HG03196 (cell line): Measurements from ENCODE around the gene MYH14.

Experiments
- ATAC-seq: cut with Tn5 transposase; IDR thresholded peaks from one replicate; pipeline ENCODE4 v1.9.1; 2021; ENCODE audit not compliant: unreplicated experiment

Gene MYH14

GRCh38 chr19:50203281-50204080, at the start of gene MYH14:
Gene MYH14 (plus strand): TSS chr19:50203622. CDS start chr19:50210366, 6,744 bp downstream.
- no peak for ATAC-seq

DNA sequence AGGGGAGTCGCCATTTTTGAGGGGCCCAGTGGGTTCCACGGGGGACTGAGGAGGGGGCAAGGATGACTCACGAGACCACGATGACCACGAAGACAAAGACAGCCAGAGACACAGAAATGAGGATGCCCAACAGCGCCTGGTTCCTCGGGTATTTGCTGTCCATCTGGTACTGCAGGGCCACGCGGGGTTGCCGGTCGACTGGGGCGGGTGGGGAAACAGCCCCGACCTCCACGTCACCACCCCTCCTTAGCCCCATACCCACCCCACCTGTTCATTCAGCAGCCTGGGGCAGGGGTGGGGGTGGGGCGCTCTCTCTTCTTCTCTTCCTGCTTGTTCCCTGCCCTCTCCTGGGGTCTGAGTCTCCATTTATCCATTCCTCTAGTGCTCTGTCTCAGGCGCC, 48.9 kb upstream of the MYH14 start:
- ATAC-seq, result no peak

GRCh38 chr19:50155520-50156109, 47.8 kb upstream of the MYH14 start:
- ATAC-seq, result no peak

GRCh38 chr19:50158577-50158976, 44.8 kb upstream of the MYH14 start:
- no peak for ATAC-seq

DNA sequence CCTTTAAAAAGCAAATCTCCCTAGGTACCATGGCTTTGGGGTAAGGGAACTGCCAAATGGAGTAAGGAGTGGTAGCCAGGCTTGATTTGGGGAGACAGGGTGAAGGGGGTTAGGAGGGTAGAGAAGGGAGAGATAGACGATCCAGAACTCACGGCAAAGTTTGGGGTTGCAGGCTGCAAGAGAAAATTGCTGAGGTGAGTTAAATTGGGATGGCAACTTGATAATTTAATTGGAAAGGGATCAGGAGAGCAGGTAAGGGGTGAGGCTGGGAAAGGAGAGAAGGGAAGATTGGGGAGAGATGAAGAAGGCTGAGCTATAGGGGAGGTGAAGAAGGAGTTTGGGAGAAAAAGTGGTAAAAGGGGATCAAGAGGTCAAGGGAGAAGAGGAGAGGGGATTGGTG, 44.3 kb upstream of the MYH14 start:
- ATAC-seq, result no peak

GRCh38 chr19:50162988-50163387, 40.4 kb upstream of the MYH14 start, which contains the start of gene IZUMO2:
Gene IZUMO2 (minus strand): TSS chr19:50163281. CDS start chr19:50163194, 87 bp downstream.
- no peak for ATAC-seq

DNA sequence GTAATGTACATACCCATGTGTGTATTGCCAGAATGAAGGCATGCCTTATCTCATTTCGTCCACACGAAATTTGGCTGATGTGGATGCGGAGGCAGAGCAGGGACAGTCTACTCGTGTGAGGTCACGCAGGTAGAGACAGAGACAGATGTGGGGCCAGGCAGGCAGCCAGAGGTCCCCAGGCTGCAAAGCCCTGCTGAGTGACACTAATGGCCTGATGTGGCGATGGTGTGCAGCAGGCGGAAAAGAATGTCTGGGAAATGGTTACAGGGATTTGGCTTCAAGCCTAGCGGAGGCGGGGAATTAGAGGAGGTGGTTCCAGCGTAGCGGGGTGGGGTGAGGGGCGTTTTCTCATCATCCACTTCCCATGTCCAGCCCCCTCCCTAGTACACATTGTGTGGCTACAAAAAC, 36.1 kb upstream of the MYH14 start:
- no peak for ATAC-seq

- ATAC-seq, result no peak
Observed at GRCh38 chr19:50171752-50172151, 31.7 kb upstream of the MYH14 start.

- ATAC-seq, result no peak
Observed at GRCh38 chr19:50172726-50173125, 30.7 kb upstream of the MYH14 start.

DNA sequence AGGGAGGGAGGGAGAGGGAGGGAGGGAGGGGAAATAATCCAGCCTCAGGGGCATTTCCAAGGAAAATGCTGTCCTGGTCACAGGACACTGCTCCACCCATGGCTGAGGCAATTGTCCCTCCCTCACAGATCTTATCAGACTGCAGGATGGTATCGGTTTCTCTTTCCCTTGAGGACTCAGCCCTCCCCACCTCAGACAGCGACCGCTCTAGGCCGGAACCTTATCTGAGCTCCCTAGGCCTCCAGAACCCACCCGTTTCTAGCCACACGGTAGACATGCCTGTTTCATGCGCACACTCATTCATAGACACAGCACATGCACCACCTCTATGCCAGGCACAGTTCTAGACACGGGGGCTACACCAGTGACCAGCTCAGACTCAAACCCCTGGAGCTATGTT, 30.3 kb upstream of the MYH14 start:
- ATAC-seq, result no peak

GRCh38 chr19:50174100-50174793, 29.2 kb upstream of the MYH14 start:
- no peak for ATAC-seq

DNA sequence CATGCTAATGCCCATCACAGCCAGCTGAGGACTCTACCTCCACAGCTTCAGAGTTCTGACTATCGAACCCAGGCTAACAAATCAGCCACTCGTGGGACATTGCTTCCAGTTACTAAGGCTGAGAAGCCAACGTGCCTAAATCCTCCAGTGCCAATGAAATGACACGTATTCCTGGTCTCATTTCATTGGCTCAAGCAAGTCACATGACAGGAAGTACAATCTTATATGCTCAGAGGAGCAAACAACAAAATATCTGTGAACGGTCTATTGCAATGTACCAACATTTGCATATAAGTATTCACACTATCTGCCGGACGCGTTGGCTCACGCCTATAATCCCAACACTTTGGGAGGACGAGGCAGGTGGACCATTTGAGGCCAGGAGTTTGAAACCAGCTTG, 27.5 kb upstream of the MYH14 start:
- ATAC-seq, result no peak

GRCh38 chr19:50176775-50177174, 26.6 kb upstream of the MYH14 start:
- ATAC-seq, result no peak

- ATAC-seq, result no peak
Observed at GRCh38 chr19:50178320-50178719, 25.1 kb upstream of the MYH14 start.

DNA sequence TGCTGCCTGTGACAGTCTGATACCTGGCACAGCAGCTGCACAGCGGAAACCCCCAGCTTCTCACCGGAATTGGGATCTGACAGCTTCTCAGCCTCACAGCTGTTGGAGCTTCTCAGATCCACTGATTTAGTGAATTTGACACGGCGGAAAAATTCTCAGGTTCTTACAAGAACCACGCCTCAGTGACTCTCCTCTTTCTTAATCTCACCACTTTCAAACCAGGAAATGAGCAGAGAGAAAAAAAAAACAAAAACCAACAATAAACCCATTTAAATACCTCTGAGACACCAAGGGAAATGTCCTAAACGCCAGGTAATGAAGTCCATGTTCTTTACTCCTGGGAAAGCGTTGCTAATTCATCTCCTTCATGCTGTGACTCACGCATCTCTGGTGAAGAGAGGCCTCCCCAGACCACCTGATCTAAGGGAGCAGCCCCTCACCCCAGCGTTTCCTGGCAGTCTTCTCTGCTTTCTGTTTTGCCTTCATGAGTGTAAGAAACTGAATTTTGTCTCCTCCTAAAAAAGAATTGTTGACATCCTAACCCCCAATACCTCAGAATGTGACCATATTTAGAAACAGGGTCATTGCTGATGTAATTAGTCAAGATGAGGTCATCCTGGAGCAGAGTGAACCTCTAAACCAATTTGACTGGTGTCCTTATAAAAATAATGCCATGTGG, 24.4 kb upstream of the MYH14 start:
- no peak for ATAC-seq

DNA sequence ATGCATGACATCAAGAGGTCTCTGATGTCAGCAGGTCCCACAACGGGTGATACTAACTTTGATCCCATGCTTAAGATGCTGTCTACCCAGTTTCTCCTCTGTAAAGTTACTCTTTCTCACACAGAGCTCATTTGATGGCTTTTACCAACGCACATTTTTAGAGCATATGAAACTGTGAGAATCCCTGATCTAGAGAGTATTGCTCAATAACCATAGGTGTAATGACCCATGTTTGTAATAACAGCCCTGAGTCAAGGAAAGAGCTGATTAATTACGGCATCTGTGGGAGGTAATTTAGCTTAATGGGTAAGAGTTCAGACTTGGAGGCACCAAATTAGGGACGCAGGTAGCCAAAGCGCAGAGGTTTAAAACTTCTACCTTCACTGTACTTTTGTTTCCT, 22.3 kb upstream of the MYH14 start:
- no peak for ATAC-seq

- no peak for ATAC-seq
Observed at GRCh38 chr19:50184196-50184595, 19.2 kb upstream of the MYH14 start.

DNA sequence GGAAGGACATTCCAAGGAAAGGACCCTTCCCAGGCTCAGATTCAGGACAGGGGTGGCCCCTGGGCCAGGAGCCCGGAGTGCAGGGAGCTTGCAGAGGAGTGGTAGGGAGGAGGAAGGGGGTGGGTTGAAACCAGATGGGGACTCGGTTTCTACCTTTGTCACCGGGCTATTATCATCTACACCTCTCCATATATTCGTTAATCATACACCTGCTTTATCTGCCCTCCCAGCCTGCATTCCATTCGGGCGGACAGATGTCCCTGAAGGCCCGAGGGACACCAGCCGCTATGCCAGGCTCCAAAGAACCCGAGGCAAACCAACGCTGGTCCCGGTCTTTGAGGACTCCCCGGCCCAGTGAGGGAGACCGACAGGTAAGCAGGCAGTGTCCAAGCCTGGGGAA, 15.5 kb upstream of the MYH14 start:
- no peak for ATAC-seq

DNA sequence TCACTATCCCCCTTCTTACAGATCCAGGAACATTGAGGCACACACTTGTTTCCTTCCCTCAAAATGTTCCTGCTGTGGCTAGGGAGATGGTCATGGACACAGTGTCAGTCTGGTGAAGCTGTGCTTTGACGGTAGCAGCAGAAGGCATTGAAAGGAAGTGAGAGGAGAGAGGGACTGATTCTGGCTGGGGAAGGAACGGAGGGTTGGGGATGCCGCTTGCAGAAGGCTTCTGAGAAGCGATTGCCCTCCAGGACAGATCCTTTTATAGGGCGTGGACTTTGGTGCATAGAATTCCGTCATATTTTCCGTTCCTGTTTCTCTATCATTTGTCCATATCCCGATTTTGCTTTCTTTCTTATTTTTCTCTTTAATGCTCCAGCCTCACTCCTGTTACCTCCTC, 14.1 kb upstream of the MYH14 start:
- ATAC-seq, result no peak

GRCh38 chr19:50190439-50190891, 13.0 kb upstream of the MYH14 start:
- ATAC-seq, result no peak

DNA sequence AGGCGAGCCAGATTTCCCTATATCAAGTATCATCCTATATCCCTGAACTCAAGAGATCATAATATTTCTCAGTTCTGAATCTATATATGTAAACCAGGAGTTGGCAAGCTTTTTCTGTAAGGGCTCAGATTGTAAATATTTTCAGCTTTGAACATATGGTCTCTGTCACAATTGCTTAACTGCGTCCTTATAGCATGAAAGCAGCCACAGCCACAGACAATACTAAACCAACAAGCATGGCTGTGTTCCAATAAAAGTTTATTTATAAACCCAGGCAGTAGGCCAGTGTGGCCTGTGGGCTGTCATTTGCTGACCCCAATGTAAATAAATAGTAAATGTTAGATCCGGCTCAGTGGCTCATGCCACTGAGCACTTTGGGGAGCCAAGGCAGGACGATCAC, 12.2 kb upstream of the MYH14 start:
- no peak for ATAC-seq
